Activated naive CD8-positive, alpha-beta T cell treated with anti-CD3 and anti-CD28 coated beads, Interleukin-2, amount 10 ng/mL, durations not matched to agents 7 days and 5 days (primary cell): Measurements from ENCODE around the gene PMS1. TPM values are rescaled to one million over a fixed set of nuclear protein-coding genes. Genes with fewer than 3 reads are reported as not detected.
"Not testable (repeated sequence)": the region's sequence is repeated elsewhere in the genome, so short reads cannot be mapped to it uniquely, and the experiment has no call there.

ENCODE experiments used
- ATAC-seq: fragments of 150-1000 bp; cut with Tn5 transposase; one replicate; pipeline ENCODE4 v1.10.0; 2021; ENCODE audit warnings: low read depth, moderate library complexity
- POLR2A ChIA-PET: fragments of 350-600 bp; sonication (Branson Sonifier 250); formaldehyde crosslinking; loops from one replicate; lab custom pipeline; 2021; ENCODE audit warnings: antibody characterized with exemption; lab: Charles Lee
- DNase-seq: peaks from one replicate; pipeline ENCODE4 v3.0.0; 2021
- H3K27ac Mint-ChIP-seq: one replicate; pipeline ENCODE4 v1.8.0; 2022; ENCODE audit warnings: mild to moderate bottlenecking, mixed read lengths
- H3K27me3 Mint-ChIP-seq: one replicate; pipeline ENCODE4 v1.8.0; 2022; ENCODE audit warnings: mild to moderate bottlenecking, moderate library complexity, mixed read lengths
- H3K36me3 Mint-ChIP-seq: one replicate; pipeline ENCODE4 v1.8.0; 2021; ENCODE audit warnings: mild to moderate bottlenecking, mixed read lengths
- H3K4me1 Mint-ChIP-seq: one replicate; pipeline ENCODE4 v1.8.0; 2021; ENCODE audit warnings: mixed read lengths
- H3K4me3 Mint-ChIP-seq: one replicate; pipeline ENCODE4 v1.8.0; 2022; ENCODE audit warnings: mild to moderate bottlenecking, moderate library complexity, mixed read lengths
- H3K9me3 Mint-ChIP-seq: one replicate; pipeline ENCODE4 v1.8.0; 2021; ENCODE audit warnings: mixed read lengths
- total RNA-seq, 2 experiments: library from RNA; stranded (reverse); gene quantifications; one replicate each; pipeline ENCODE4 v1.2.3, GENCODE V29; 2021

PMS1 gene
- total RNA-seq: 10 to 100 TPM; 31.2 to 35.7 TPM

- Mint-ChIP-seq H3K4me3 (peak within 1 kb of the TSS; percentile 94), H3K36me3 (peaks cover 29% of the 10 kb centered on the region), H3K4me1 (peaks cover 42% of the 10 kb centered on the region), H3K9me3 (no peaks in the 10 kb centered on the region), H3K27ac (peak within 1 kb of the TSS; percentile 91), H3K27me3 (no peaks in the 10 kb centered on the region)
- POLR2A ChIA-PET: interaction anchor here (1.2 to 2.4 kb wide), 4 partner anchors 20 to 1097 kb away, joined by 3 to 42 read pairs (median 6); partner anchors contain the start of gene OSGEPL1
- DNase-seq (peak; percentile 96), ATAC-seq (peak; percentile 94)
These were observed at the start of gene PMS1, which contains the start of gene ORMDL1 for GRCh38 chr2:189783927-189784867. PMS1 (plus strand) TSS chr2:189784450; CDS start chr2:189791810, 7,360 bp downstream. ORMDL1 (minus strand) TSS chr2:189784339; CDS start chr2:189782595, 1,744 bp downstream.

GRCh38 chr2:189751080-189751658 lies 33.1 kb upstream of the PMS1 start:
- H3K4me1 Mint-ChIP-seq: no peaks in the 10 kb centered on the region
- POLR2A ChIA-PET: no interaction called here
- H3K27ac Mint-ChIP-seq: peak overlapping the region; percentile 70
- H3K27me3 Mint-ChIP-seq: no peaks in the 10 kb centered on the region
- DNase-seq: no peak
- peak; percentile 67 for ATAC-seq
- H3K36me3 Mint-ChIP-seq: peaks cover 1% of the 10 kb centered on the region
- H3K4me3 Mint-ChIP-seq: no peak overlapping the region
- H3K9me3 Mint-ChIP-seq: no peaks in the 10 kb centered on the region

GRCh38 chr2:189756311-189756952 lies 27.8 kb upstream of the PMS1 start:
- Mint-ChIP-seq H3K4me3 (no peak overlapping the region), H3K36me3 (peaks cover 10% of the 10 kb centered on the region), H3K4me1 (peaks cover 3% of the 10 kb centered on the region), H3K27ac (no peak overlapping the region), H3K9me3 (no peaks in the 10 kb centered on the region), H3K27me3 (no peaks in the 10 kb centered on the region)
- no peak for DNase-seq
- no peak for ATAC-seq
- POLR2A ChIA-PET: no interaction called here

GRCh38 chr2:189760154-189760553 lies 24.1 kb upstream of the PMS1 start:
- H3K27ac Mint-ChIP-seq, POLR2A ChIA-PET, ATAC-seq, H3K9me3 Mint-ChIP-seq, H3K4me3 Mint-ChIP-seq, DNase-seq, H3K27me3 Mint-ChIP-seq: not testable (repeated sequence)
- Mint-ChIP-seq H3K4me1 (peaks cover 11% of the 10 kb centered on the region), H3K36me3 (peaks cover 10% of the 10 kb centered on the region)

GRCh38 chr2:189762229-189762550 lies 22.1 kb upstream of the PMS1 start:
- H3K27me3 Mint-ChIP-seq: no peaks in the 10 kb centered on the region
- H3K27ac Mint-ChIP-seq: peak overlapping the region; percentile 98
- POLR2A ChIA-PET: interaction anchor here (0.8 to 2.3 kb wide), 12 partner anchors 10 to 321 kb away, joined by 3 to 42 read pairs (median 4); partner anchors contain the start of genes ASNSD1, ORMDL1, PMS1 and SLC40A1
- DNase-seq: no peak
- H3K4me3 Mint-ChIP-seq: peak overlapping the region; percentile 88
- H3K36me3 Mint-ChIP-seq: peaks cover 17% of the 10 kb centered on the region
- ATAC-seq: no peak
- H3K4me1 Mint-ChIP-seq: peaks cover 11% of the 10 kb centered on the region
- H3K9me3 Mint-ChIP-seq: no peaks in the 10 kb centered on the region

- H3K36me3 Mint-ChIP-seq: peaks cover 17% of the 10 kb centered on the region
- peaks cover 11% of the 10 kb centered on the region for H3K4me1 Mint-ChIP-seq
- DNase-seq: peak; percentile 87
These were observed 21.5 kb upstream of the PMS1 start, which contains the start of gene OSGEPL1 for GRCh38 chr2:189762551-189763298. OSGEPL1 (minus strand) TSS chr2:189762792; CDS start chr2:189761640, 1,152 bp downstream.

GRCh38 chr2:189763908-189764661 lies 20.2 kb upstream of the PMS1 start:
- POLR2A ChIA-PET: interaction anchor here (1.6 kb wide), 1 partner anchor 19 kb away, joined by 10 read pairs; the partner anchor contains the start of genes ORMDL1 and PMS1

More at GRCh38 chr2:189762551-189763298, 21.5 kb upstream of the PMS1 start, which contains the start of gene OSGEPL1:
- peak; percentile 96 for ATAC-seq
- Mint-ChIP-seq H3K27me3 (no peaks in the 10 kb centered on the region), H3K27ac (peak within 1 kb of the TSS; percentile 98), H3K9me3 (no peaks in the 10 kb centered on the region), H3K4me3 (peak within 1 kb of the TSS; percentile 88)
- POLR2A ChIA-PET: interaction anchor here (0.7 to 2.3 kb wide), 14 partner anchors 9 to 653 kb away, joined by 3 to 42 read pairs (median 4); partner anchors contain the start of genes ASNSD1, ORMDL1, PMS1 and SLC40A1

GRCh38 chr2:189770590-189771322 lies 13.5 kb upstream of the PMS1 start:
- no peak for ATAC-seq
- no peaks in the 10 kb centered on the region for H3K9me3 Mint-ChIP-seq
- POLR2A ChIA-PET: no interaction called here
- DNase-seq: no peak
- peaks cover 23% of the 10 kb centered on the region for H3K36me3 Mint-ChIP-seq
- no peaks in the 10 kb centered on the region for H3K4me1 Mint-ChIP-seq
- H3K4me3 Mint-ChIP-seq: no peak overlapping the region
- H3K27me3 Mint-ChIP-seq: no peaks in the 10 kb centered on the region
- no peak overlapping the region for H3K27ac Mint-ChIP-seq

More at GRCh38 chr2:189763908-189764661, 20.2 kb upstream of the PMS1 start:
- peak overlapping the region; percentile 22 for H3K4me3 Mint-ChIP-seq
- H3K9me3 Mint-ChIP-seq: no peaks in the 10 kb centered on the region
- peaks cover 11% of the 10 kb centered on the region for H3K4me1 Mint-ChIP-seq
- H3K27me3 Mint-ChIP-seq: no peaks in the 10 kb centered on the region
- ATAC-seq (no peak), DNase-seq (no peak)
- peaks cover 15% of the 10 kb centered on the region for H3K36me3 Mint-ChIP-seq
- peak overlapping the region; percentile 38 for H3K27ac Mint-ChIP-seq

- no peak overlapping the region for H3K4me3 Mint-ChIP-seq
- H3K4me1 Mint-ChIP-seq: peaks cover 2% of the 10 kb centered on the region
- no peak overlapping the region for H3K27ac Mint-ChIP-seq
- no peaks in the 10 kb centered on the region for H3K27me3 Mint-ChIP-seq
- DNase-seq (no peak), ATAC-seq (no peak)
- H3K36me3 Mint-ChIP-seq: peaks cover 23% of the 10 kb centered on the region
- POLR2A ChIA-PET: interaction anchor here (0.7 kb wide), 1 partner anchor 10 kb away, joined by 3 read pairs; the partner anchor contains the start of gene OSGEPL1
- no peaks in the 10 kb centered on the region for H3K9me3 Mint-ChIP-seq
These were observed 12.0 kb upstream of the PMS1 start for GRCh38 chr2:189772212-189772611.

- H3K36me3 Mint-ChIP-seq: peaks cover 32% of the 10 kb centered on the region
- ATAC-seq (no peak), DNase-seq (no peak)
- POLR2A ChIA-PET: interaction anchor here (1.1 to 2.4 kb wide), 3 partner anchors 14 to 20 kb away, joined by 3 to 42 read pairs (median 10); partner anchors contain the start of gene OSGEPL1
- H3K27me3 Mint-ChIP-seq: no peaks in the 10 kb centered on the region
- peaks cover 39% of the 10 kb centered on the region for H3K4me1 Mint-ChIP-seq
- peak overlapping the region; percentile 94 for H3K4me3 Mint-ChIP-seq
- H3K9me3 Mint-ChIP-seq: no peaks in the 10 kb centered on the region
- H3K27ac Mint-ChIP-seq: peak overlapping the region; percentile 65
These were observed 2.0 kb upstream of the PMS1 start for GRCh38 chr2:189782221-189782671.

GRCh38 chr2:189783451-189783926 lies 761 bp upstream of the PMS1 start:
- H3K27me3 Mint-ChIP-seq: no peaks in the 10 kb centered on the region
- POLR2A ChIA-PET: interaction anchor here (1.1 to 2.4 kb wide), 4 partner anchors 16 to 624 kb away, joined by 3 to 42 read pairs (median 6); partner anchors contain the start of gene OSGEPL1
- H3K27ac Mint-ChIP-seq: peak overlapping the region; percentile 91
- ATAC-seq: no peak
- peak overlapping the region; percentile 94 for H3K4me3 Mint-ChIP-seq
- DNase-seq: no peak
- peaks cover 45% of the 10 kb centered on the region for H3K4me1 Mint-ChIP-seq
- H3K36me3 Mint-ChIP-seq: peaks cover 34% of the 10 kb centered on the region
- no peaks in the 10 kb centered on the region for H3K9me3 Mint-ChIP-seq
